GM21619 (cell line): Measurements from ENCODE around the gene CDIP1.

ENCODE experiments used
- ATAC-seq: cut with Tn5 transposase; IDR thresholded peaks from one replicate; pipeline ENCODE4 v1.9.1; 2021; ENCODE audit not compliant: unreplicated experiment

CDIP1 gene

DNA sequence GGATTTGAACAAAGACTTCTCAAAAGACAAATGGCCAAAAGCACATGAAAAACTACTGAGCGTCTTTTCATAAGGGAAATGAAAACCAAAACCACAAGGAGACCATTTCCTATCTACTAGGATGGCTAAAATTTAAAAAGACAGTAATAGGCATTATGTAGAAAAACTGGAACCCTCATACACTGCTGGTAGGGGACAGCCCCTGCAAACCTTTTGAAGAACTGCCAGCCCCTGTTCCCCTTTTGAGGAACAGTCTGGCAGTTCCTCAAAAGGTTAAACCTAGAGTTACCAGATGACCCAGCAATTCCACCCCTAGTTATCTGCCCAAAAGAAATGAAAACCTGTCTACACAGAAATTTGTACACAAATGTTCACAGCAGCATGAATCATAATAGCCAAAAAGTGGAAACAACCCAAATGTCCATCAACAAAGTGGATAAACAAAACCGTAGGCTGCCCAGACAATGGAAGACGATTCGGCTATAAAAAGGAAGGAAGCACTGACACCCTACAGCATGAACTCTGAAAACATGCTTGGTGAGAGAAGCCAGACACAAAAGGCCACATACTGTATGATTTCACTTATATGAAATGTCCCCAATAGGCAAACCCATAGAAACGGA is 22.9 kb downstream of the CDIP1 start:
- ATAC-seq = no peak

- ATAC-seq = no peak
Measured at GRCh38 chr16:4514606-4515005, 24.0 kb downstream of the CDIP1 start.

DNA sequence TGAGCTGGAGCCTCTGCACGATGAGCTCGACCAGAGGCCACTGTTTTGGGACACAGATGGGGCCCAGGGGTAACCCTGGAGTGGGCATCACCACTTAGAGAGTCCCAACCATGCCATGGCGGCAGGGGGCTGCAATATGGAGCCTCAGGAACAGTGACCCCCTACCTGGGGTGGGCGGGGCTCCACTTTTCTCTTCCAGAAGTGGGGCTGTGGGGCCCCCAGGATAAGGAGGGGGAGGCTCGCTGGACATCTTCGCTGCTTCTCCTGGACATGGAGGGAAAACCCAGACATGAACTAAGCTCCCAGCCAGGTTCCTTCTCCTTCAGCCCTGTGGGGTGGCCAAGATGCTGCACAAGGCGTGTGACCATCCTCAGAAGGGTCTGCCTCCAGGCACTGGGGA is 24.7 kb downstream of the CDIP1 start:
- no peak for ATAC-seq

DNA sequence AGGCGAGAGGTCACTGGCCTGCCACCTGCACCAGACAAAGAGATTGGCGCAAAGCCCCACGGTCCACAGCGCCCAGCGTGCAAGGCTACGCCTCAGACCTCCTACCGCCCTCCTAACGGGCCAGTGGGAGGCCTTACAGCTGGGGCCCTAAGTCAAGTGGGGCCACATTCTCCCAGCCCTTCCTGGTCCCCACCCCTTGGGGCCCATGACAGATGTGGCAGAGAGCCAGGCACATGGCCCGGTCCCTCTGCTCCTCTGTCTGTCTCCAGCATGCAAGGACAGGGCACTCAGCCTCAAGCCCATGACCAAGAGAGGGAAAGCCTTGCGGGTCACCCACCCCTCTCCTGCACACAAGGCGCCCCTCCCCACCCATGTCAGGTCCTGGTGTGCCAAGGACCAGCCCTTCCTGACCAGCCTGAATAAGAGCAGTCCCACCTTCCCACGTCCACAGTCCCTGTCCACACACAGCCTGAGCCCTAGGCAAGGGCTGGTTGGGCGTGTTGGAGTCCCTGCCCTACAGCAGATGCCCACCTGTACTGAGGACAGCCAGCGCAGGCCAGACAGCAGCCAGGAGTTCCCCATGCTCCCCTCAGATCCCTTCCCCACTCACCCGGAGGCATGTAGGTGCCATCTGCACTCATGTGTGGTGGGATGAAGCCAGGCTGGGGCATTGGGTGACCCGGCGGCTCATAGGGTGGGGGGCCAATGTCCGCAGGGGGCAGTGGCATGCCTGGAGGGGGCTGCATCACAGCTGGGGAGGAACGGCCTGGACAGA is 25.3 kb downstream of the CDIP1 start:
- no peak for ATAC-seq

DNA sequence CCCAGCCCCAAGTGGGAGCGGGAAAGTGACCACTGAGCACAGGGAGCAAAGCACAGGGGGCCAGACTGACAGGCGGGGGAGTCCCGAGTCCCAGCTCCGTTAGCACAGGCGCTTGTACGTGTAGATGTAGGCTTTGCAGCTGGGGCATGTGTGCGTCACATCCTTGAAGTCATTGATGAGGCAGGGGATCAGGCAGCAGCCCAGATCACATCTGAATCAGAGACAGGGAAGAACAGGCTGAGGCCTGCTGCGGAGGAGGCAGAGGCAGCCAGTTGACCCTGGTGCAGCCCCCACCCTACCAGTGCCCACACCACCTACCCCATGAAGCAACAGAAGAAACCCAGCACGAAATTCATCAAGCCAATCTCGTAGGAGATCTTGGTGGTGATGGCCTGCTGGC is 26.1 kb downstream of the CDIP1 start:
- no peak for ATAC-seq

- no peak for ATAC-seq
Measured at GRCh38 chr16:4511441-4512082, 27.0 kb downstream of the CDIP1 start.

GRCh38 chr16:4510747-4511426 is 27.7 kb downstream of the CDIP1 start:
- no peak for ATAC-seq

GRCh38 chr16:4510131-4510530 is 28.4 kb downstream of the CDIP1 start:
- ATAC-seq = no peak

GRCh38 chr16:4509420-4509819 is 29.2 kb downstream of the CDIP1 start:
- no peak for ATAC-seq

- no peak for ATAC-seq
Measured at GRCh38 chr16:4508806-4509205, 29.8 kb downstream of the CDIP1 start.

DNA sequence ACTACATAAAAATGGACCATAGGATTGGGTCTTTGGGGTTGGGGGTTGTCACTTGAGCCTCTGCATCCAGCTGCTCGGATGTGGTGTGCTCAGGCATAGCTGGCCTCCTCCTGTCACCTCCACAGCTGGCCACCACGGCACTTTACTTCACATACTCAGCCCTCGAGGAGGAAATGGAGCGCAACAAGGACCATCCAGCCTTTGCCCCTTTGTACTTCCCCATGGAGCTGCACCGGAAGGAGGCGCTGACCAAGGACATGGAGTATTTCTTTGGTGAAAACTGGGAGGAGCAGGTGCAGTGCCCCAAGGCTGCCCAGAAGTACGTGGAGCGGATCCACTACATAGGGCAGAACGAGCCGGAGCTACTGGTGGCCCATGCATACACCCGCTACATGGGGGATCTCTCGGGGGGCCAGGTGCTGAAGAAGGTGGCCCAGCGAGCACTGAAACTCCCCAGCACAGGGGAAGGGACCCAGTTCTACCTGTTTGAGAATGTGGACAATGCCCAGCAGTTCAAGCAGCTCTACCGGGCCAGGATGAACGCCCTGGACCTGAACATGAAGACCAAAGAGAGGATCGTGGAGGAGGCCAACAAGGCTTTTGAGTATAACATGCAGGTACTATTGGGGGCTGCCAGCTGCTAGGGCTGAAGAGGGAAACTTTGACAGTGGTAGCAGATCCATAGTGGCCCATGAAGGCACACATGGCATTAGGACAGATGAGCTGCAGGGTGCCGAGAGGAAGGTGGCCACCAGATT is 30.8 kb downstream of the CDIP1 start:
- ATAC-seq = no peak

DNA sequence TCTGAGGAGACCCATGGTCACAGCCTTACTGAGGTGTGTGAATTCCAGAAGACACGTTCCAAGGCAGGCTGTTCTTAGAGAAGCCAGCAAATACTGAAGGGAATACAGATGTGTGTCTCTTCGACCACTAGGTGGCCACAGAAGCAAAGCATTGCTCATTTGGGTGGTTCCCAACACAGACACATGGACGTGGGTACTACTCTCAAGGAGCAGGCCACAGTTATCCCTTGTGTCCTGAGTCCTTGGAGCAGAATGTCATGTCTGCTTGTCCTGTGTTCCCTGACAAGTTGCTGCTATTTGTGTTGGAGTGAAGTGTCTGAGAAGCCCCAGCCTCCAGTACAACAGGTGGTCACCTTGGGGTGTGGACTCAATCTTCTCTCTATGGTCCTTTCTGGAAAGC is 32.1 kb downstream of the CDIP1 start:
- no peak for ATAC-seq

GRCh38 chr16:4505356-4506147 is 33.0 kb downstream of the CDIP1 start:
- ATAC-seq = peak; percentile 83

- no peak for ATAC-seq
Measured at GRCh38 chr16:4501071-4501478, 37.5 kb downstream of the CDIP1 start.

DNA sequence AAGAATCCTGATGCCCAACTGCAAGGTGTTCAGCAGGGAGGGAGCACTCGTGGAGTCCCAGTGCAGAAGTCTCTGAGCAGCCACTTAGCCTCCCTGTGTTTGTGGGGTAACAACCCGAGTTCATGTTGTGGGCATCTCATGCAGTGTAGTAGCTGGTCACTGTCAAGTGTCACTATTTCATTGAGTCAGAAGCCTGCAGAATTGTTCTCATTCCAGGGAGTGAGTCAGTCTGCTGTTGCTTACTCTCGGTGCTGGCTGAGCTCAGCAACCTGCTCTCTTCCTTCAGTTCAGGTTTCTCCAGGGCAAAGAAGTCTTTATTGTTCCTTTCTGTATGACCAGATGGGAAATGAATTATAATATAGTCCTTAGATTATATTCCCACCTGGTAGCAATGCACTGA is 38.3 kb downstream of the CDIP1 start:
- ATAC-seq = no peak

DNA sequence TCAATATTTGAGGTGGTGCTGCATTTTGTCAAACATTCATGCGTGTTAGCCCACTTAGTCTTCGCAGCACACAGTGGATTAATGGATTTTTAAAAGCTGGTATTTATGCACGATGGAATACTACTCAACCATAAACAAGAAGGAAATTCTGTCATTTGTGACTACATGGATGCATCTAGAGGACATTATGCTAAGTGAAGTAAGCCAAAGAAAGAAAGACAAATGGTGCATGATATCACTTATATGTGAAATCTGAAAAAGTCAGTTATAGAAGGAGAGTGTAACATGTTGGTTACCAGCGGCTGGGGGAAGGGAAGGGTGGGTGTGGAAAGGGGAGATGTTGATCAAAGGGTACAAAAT is 39.4 kb downstream of the CDIP1 start:
- ATAC-seq = no peak

DNA sequence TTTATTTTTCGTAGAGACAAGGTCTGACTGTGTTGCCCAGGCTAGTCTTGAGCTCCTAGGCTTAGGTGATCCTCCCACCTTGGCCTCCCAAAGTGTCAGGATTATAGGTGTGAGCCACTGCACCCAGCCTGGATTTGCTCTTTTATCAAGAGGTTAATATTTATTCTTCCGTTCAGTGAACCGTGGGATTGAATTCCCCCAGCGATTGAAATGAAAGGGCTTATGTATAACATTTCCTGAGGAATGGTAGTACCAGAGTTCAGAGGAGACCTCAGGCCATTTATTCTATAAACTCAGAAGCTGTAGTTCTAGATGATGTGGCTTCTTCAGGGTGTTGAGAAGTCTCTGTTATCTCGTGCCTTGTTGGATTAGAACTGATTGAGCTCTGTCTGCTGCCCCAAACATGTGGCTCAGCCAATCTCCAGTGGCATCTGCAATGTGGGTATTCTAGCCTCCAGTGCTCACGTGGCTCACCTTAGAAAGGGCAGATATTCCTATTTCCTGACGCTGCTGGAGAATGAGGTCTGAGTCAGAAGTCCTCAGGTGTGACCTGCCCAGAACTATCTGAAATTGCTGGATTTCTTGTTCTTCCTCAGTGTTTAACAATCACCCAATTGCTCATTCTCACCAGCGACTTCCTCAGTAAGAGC is 39.9 kb downstream of the CDIP1 start:
- ATAC-seq = no peak

GRCh38 chr16:4496305-4496704 is 42.3 kb downstream of the CDIP1 start:
- no peak for ATAC-seq

GRCh38 chr16:4495766-4496165 is 42.8 kb downstream of the CDIP1 start:
- no peak for ATAC-seq
